Right lobe of liver (tissue), 6 donors: ENCODE results near the gene AGA. TPM values are rescaled to one million over a fixed set of nuclear protein-coding genes. Genes with fewer than 3 reads are reported as not detected.

ENCODE experiments used
- ATAC-seq, 4 donors: fragments of 200-7000 bp; cut with Tn5 transposase; one replicate each; pipeline ENCODE4 v1.9.1; 2020; ENCODE audit warnings: mild to moderate bottlenecking in 4 of 4, moderate library complexity in 4 of 4
- DNase-seq, 3 donors: peaks; one replicate each; pipeline ENCODE4 v3.0.0-alpha.2; 2020
- H3K27ac ChIP-seq, 3 donors: fragments of 200-600 bp; one replicate each; pipeline ENCODE4 v1.8.0; 2022
- H3K27me3 ChIP-seq, 2 donors: fragments of 200-600 bp; one replicate each; pipeline ENCODE4 v1.8.0; 2022
- H3K36me3 ChIP-seq, 4 donors: fragments of 200-600 bp; sonication (generic) in 1 of 4; one replicate each; pipeline versions ENCODE4 v1.5.1 to v1.8.0; 2017 to 2022; ENCODE audit warnings: control low read depth in 1 of 4
- H3K4me1 ChIP-seq, 4 donors: fragments of 200-600 bp; sonication (generic) in 1 of 4; one replicate each; pipeline versions ENCODE4 v1.5.1 to v1.8.0; 2017 to 2022; ENCODE audit warnings: control low read depth in 1 of 4
- H3K4me3 ChIP-seq, 3 donors: fragments of 200-600 bp; one replicate each; pipeline ENCODE4 v1.8.0; 2022
- H3K9me3 ChIP-seq, 4 donors: fragments of 200-600 bp; sonication (generic) in 1 of 4; one replicate each; pipeline versions ENCODE4 v1.5.1 to v1.8.0; 2017 to 2022; ENCODE audit warnings: control low read depth in 1 of 4
- POLR2A ChIP-seq: fragments of 450-650 bp; IDR thresholded peaks from one replicate; pipeline ENCODE4 v1.6.1; 2017; ENCODE audit warnings: antibody characterized with exemption, mild to moderate bottlenecking
- WGBS: methylation state at CpG from one replicate; pipeline ENCODE4 v1.1.6; 2018; ENCODE audit warnings: low coverage, low lambda C conversion rate; ENCODE audit not compliant: insufficient coverage; ENCODE audit errors: missing lambda C conversion rate; 5-methylcytosine and 5-hydroxymethylcytosine counted together
- intact Hi-C, 2 donors: fragments of 100-400 bp; cut with DNase I; formaldehyde crosslinking; loops; one replicate each; pipeline versions ENCODE4 v1.11.2 to v1.14.1; 2022
- long read RNA-seq: library from polyadenylated mRNA; unstranded; transcript quantifications from one replicate; pipeline ENCODE4 v2.0.0, GENCODE V29; 2019
- total RNA-seq, 6 experiments: library from RNA; depleted of rRNA in 2 of 6; stranded (reverse); fragments of >200 nt in 2 of 6; fragmentation: NEBNext Ultra II Directional in 3 of 6; extraction: Animal tissue kit (Norgen Biotek cat#: 25700) in 3 of 6; gene quantifications; one replicate each; pipeline versions ENCODE4 v1.1.0 to v1.2.4, GENCODE V29; 2016 to 2023
- TF ChIP-seq, protein P1 (sequence below), 4 donors: fragments of 200-600 bp in 3 of 4; fragments of 450-650 bp in 1 of 4; IDR thresholded peaks; one replicate each; pipeline versions ENCODE4 v1.5.1 to v1.8.0; 2016 to 2022; ENCODE audit warnings: antibody characterized with exemption in 4 of 4, mild to moderate bottlenecking in 2 of 4
- donor health status: DM: no; HTN: yes; CAD: no.
- donor health status: DM: no; HTN: no; CAD: no.
- donor health status: DM: no; HTN: no; CAD: no.
- donor health status: DM: no; HTN: yes; CAD: no.
- donor health status: DM: no; HTN: yes; CAD: no.

Gene AGA
- total RNA-seq = 10 to 100 TPM; 15.9 to 26.8 (median 21.5) TPM
- long read RNA-seq, transcript AGA-201 (9 exons, 2,107 nt) = major isoform, 6 of 7 reads
- long read RNA-seq, partial matches to known transcripts = 1 of 7 reads
- long read RNA-seq, other reads (novel, unspliced or antisense) = 0 of 7 reads

DNA sequence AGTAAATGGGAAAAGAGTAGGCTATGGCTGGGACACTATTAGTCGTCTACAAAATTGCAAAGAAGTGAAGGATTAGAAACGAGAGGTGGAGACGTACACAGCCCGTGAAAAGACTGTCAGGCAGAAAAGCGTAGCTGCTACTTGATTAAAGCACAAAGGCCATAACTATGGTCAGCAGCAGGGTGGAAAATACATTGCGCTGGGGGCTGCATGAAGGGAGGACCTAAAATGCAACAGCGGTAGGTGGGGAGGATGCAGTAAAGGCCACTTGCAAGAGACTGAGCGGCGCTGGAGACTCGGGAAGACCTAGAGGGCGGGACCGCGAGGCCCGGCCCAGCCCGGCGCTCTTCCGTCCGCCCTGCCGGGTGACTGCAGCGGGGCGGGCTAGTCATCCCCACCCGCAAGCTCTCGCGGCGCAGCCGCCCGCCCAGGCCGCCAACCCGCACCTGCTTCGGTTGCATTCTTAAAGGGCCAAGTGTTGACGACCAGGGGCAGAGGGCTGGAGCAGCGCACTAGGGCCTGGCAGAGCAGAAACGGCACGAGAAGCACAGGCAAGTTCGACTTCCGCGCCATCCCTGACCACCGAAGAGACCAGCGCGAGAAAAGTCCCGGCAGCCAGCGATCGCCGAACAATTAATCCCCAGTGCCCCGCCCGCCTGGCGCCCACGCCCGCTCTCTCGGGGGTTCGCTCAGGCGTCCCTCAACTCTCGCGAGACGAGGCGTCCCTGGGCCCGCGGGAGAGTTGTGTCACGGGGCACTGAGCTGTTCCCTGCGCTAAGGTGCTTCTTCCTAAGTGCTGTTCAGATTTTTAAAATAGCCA lies at the start of gene AGA:
AGA (minus strand) TSS at position 635 of the 820 bp plus-strand sequence; CDS start at position 573, 62 bp downstream.
- ATAC-seq = peak; percentile 96 to 98 (median 98)
- intact Hi-C loops = no loop called here
- H3K9me3 ChIP-seq = no peaks in the 10 kb centered on the region

GRCh38 chr4:177492022-177492421 lies 49.8 kb upstream of the AGA start:
- 71% methylated on average over 5 of the region's 5 CpGs for WGBS
- DNase-seq (no peak), ATAC-seq (no peak)
- Histone ChIP-seq H3K27me3 (no peaks in the 10 kb centered on the region), H3K36me3 (no peaks in the 10 kb centered on the region), H3K4me3 (no peak overlapping the region), H3K9me3 (no peaks in the 10 kb centered on the region), H3K4me1 (no peaks in the 10 kb centered on the region), H3K27ac (no peak overlapping the region)
- intact Hi-C loops = no loop called here
- no peak for TF ChIP-seq POLR2A
- TF ChIP-seq, protein P1, sequence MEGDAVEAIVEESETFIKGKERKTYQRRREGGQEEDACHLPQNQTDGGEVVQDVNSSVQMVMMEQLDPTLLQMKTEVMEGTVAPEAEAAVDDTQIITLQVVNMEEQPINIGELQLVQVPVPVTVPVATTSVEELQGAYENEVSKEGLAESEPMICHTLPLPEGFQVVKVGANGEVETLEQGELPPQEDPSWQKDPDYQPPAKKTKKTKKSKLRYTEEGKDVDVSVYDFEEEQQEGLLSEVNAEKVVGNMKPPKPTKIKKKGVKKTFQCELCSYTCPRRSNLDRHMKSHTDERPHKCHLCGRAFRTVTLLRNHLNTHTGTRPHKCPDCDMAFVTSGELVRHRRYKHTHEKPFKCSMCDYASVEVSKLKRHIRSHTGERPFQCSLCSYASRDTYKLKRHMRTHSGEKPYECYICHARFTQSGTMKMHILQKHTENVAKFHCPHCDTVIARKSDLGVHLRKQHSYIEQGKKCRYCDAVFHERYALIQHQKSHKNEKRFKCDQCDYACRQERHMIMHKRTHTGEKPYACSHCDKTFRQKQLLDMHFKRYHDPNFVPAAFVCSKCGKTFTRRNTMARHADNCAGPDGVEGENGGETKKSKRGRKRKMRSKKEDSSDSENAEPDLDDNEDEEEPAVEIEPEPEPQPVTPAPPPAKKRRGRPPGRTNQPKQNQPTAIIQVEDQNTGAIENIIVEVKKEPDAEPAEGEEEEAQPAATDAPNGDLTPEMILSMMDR (IDR thresholded peaks at IDR 0.05) = no peak

More for the DNA sequence above, at the start of gene AGA:
- 0% methylated on average over 17 of the region's 60 CpGs for WGBS
- Histone ChIP-seq H3K4me1 (peaks cover 0 to 11% (median 3%) of the 10 kb centered on the region in 4 donors), H3K27ac (peak within 1 kb of the TSS; percentile 85 to 93 (median 91)), H3K4me3 (peak within 1 kb of the TSS; percentile 60 to 73 (median 69)), H3K27me3 (no peaks in the 10 kb centered on the region), H3K36me3 (peaks cover 0 to 16% (median 0%) of the 10 kb centered on the region in 4 donors)
- DNase-seq = peak; percentile 98
- TF ChIP-seq POLR2A = peak; percentile 93
- TF ChIP-seq, protein P1 (IDR thresholded peaks at IDR 0.05) = no peak

- intact Hi-C loops = no loop called here
- H3K9me3 ChIP-seq = no peaks in the 10 kb centered on the region
- no peak overlapping the region for H3K4me3 ChIP-seq
- H3K36me3 ChIP-seq = no peaks in the 10 kb centered on the region
- no peak for ATAC-seq
- WGBS = 54% methylated on average over 2 of the region's 2 CpGs
- no peaks in the 10 kb centered on the region for H3K27me3 ChIP-seq
- H3K27ac ChIP-seq = no peak overlapping the region
- no peaks in the 10 kb centered on the region for H3K4me1 ChIP-seq
- TF ChIP-seq, protein P1 (IDR thresholded peaks at IDR 0.05) = no peak
- TF ChIP-seq POLR2A = no peak
- DNase-seq = no peak
Measured at GRCh38 chr4:177490769-177491168, 48.5 kb upstream of the AGA start.

DNA sequence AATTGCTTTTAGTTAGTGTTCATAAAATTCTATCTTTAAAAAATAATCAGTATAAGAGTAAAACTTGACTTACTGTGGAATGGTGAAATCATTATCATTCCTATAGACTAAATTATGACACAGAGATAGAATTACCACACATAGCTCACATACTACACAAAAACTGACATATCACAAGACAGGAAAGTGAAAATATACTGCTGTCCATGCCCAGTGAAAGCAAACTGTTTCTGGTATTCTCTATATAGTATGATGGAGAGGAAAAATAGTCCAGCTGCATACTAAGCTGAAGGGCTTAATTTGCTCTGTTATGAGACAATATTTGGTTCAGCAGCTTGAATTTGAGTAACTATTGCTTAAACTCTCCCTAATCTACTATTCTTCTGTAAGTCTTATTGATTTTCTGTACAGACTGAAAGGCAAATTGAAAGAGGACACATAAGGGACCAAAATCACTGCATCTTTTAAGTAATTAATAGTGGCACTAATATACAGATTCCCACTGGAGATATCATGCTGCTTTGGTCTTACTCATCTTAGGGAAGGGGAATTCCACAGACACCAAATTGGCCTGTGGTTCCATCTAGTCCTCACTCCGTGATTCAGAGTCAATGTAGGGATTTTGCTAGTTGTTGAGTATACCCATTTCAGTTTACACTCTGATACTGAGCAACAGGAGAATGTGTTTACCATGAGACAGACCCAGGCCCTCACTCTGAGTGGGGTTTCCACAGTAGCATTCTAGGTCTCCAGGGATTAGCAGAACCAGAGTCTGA lies 47.4 kb upstream of the AGA start:
- no peak for ATAC-seq
- no peaks in the 10 kb centered on the region for H3K27me3 ChIP-seq
- TF ChIP-seq, protein P1 (IDR thresholded peaks at IDR 0.05) = no peak
- no peak overlapping the region for H3K4me3 ChIP-seq
- no peaks in the 10 kb centered on the region for H3K36me3 ChIP-seq
- H3K4me1 ChIP-seq = no peaks in the 10 kb centered on the region
- no peak overlapping the region for H3K27ac ChIP-seq
- 78% methylated on average over 1 of the region's 1 CpG for WGBS
- intact Hi-C loops = no loop called here
- H3K9me3 ChIP-seq = no peaks in the 10 kb centered on the region
- DNase-seq = no peak
